ENCODE data around the gene SLC41A2.

The SLC41A2 gene

DNA sequence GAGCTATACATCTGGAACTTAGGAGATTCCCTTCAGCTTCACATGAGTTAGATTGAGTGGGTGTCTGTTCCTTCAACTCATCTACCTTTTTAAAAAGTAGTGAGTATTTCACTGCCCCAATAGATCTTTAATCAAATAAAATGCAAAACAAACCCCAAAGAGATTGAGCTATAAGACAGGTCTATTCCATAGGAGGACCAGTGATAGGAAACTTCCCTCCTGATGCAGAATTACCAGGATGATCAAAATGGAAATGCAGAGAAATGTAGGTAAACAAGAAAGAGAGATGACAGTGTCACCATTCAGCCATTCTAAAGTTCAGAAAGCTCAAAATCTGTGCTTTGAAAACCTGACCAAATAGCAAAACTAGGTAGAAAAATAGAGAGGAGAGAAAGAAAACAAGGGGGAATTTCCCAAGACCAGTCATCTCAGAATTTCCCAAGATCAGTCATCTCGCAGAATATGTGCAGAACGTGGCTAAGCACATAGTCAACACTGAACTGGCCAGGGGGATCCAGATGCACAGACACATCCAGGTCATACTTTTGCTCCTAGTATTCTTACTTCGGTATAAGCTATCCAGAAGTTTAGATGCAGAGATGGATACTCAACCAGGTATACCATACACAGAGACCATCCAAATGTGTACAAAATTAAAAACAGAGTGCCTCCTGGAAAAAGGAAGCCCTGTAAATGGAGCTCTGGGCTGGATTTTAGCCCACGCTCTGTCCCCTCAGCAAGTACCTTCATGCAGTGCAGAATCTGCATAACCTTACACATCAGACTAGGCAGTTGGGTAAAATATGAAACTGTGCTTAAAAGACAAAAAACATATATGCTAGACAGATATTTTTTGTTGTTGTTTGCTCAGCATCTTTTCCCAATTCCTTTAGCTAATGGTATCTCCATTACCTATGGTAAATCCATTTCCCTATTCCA lies 27.4 kb downstream of the SLC41A2 start:
- DNase-seq (ENCODE audit: extremely low read depth in 1 of 2, low read depth in 1 of 2): peak; percentile 2 to 39

DNA sequence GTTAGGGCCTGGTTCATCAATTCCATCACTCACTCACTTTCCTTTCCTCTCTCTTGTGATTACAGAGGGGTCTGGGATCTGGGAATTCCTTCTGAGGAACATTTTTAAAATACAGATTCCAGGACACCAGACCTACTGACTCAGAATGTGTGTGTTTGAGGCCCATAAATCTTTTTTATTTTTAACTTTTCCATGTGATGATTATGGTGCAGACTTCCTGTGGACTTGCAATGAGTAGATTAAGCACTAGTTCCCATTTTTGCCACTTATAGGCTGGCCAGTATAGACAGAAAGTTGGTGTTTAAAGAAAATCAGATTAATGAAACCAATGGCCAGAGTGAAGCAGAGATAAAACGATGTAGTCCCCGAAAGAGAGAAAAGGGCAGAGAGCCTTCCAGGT lies 28.1 kb downstream of the SLC41A2 start:
- DNase-seq (ENCODE audit: extremely low read depth in 1 of 2, low read depth in 1 of 2): no peak

DNA sequence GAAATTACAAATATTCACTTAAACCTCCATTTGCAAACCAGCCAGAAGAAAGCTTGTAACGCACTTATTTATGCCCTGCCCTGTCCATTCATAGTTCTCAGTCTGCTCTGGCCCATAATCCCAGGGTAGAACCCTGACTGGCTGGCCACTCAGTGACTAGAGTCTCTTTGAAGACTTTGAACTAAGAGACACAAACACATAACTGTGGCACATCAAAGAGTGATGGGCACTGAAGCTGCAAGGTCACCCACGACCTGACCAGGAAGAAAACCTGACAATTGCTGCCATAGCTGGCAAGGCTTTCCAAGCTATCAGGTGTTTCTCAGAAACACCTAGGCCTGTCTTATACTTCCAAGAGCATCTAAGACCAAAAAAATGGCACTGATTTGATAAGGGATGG lies 28.7 kb downstream of the SLC41A2 start:
- no peak for DNase-seq (ENCODE audit: extremely low read depth in 1 of 2, low read depth in 1 of 2)

DNA sequence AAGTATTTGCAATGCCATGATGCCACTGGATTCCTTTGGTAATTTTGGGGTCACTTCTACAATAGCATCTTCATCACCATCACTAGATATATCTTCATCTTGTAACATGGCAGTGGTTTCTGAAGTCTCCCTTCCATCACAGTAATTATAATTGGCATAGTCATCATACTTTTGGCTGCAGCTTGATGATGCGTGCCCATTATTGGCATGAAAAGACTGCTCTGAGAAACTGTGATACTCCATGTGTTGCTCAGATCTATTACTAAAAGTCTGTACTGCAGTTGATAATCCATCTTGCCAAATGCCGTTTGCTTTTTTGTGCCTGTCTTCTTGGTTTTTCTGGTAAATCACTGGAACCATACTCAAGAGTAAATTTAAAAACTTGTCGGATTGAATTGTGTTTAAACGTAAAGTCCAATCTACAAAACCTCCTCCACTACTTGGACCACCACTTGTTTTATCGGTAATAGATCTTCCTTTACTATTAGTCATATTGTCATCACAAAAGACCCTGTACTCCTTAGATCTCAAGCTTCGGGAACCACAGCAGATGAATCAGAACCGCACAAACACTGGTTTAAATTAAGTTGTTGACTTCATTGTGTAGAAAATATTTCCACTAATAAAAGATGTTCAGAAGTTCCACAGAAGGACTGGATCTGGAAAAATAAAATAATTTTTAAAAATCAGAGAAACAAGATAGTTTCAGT lies 29.9 kb downstream of the SLC41A2 start:
- no peak for DNase-seq (ENCODE audit: extremely low read depth in 1 of 2, low read depth in 1 of 2)

DNA sequence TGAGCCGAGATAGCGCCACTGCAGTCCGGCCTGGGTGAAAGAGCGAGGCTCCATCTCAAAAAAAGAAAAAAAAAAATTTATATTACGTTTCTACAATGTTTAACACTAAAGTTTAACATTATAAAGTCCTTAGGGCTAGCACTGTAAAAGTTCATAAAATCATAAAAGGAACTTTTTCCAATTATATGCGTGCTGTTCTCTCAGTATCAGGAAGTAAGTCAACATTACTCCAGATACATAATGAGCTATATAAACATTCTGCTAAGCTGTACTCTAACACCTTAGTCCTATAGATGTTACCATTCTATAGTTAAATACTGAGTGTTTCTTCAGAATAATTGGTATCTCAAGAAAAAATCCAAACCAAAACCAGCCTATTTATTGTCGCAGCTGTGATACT lies 32.6 kb downstream of the SLC41A2 start:
- DNase-seq (ENCODE audit: extremely low read depth in 1 of 2, low read depth in 1 of 2): no peak

DNA sequence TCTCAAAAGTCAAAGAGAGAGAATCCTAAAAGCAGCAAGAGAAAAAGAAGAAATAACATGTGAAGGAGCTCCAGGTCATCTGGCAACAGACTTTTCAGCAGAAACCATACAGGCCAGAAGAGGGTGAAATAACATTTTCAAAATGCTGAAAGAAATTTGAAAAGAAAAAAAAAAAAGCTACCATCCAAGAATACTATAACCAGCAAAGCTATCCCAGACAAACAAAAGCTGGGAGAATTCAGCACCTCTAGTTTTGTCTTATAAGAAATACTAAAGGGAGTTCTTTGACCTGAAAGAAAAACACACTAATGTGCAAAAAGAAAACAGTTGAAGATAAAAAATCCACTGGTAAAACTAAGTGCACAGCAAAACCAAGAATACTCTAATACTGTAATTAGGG lies 36.8 kb downstream of the SLC41A2 start:
- no peak for DNase-seq (ENCODE audit: extremely low read depth in 1 of 2, low read depth in 1 of 2)

DNA sequence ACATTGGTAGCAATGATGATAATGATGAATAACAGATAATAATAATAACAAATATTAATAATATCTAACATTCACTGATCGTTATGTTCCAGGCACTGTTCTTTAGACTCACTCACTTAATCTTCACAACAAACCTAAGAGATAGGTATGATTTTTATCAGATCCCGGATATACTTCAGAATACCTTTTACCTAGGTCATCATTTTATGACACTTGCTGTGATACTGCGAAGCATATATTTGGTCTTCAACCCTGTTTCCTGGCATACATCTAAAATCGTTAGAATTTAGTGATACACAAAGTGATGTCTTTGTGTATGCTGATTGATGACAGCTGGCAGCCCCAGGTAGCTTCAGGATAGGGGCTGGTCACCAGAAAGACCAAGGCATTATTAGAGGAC lies 46.1 kb downstream of the SLC41A2 start:
- no peak for DNase-seq (ENCODE audit: extremely low read depth in 1 of 2, low read depth in 1 of 2)

DNA sequence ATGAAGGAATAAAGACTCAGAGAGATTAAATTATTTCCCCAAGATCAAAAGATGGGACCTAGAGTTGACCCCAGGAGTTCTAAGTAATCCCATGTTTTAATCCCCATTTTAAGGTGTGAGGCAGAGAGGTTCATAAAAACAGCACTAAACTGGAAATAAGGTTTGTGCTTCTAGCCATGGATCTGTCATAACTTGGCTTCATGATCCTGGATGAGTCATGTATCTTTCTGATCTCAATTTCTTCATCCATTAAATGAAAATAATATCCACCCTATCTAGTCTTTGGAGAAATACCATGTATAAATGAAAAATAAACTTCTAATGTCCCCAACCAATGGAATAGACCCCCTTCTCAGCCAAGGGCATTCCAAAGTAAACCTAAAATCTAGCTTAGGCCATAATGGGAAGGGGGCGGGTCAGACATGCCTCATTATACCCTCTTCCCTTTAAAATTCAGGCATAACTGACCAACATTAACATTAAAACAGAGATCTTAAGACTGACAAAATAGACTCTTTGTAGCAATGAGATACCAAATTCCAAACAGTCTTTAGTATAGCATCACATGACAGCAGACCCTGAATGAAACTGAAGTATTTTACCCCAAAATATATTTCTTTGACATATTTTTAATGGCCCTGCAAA lies 47.8 kb downstream of the SLC41A2 start:
- DNase-seq (ENCODE audit: extremely low read depth in 1 of 2, low read depth in 1 of 2): no peak

DNA sequence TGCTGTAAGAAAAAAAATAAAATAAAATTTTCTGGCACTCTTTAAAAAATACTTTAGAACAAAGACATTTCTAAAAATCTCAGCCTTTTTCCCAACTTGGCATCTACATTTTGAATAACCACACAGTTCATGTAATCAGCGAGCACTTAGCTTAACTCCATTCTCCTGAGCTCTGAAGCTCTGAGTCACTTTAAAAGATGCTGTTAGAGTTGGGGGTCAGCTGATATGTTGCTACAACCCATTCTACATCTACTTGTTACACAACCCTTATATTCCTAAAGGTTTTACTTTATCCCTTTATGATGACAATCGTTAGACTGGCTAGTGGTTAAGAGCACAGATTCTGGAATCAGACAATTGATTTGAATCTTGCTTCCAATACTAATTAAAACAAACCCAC lies 48.3 kb downstream of the SLC41A2 start:
- no peak for DNase-seq (ENCODE audit: extremely low read depth in 1 of 2, low read depth in 1 of 2)

All from stimulated activated CD8-positive, alpha-beta memory T cell treated with anti-CD3 and anti-CD28 coated beads, Interleukin-7, amount 100 ng/mL, for 48 hours (primary cell).